ENCODE data around the gene TPSAB1. TPM values are rescaled to one million over a fixed set of nuclear protein-coding genes. Genes with fewer than 3 reads are reported as not detected.

TPSAB1 gene
- total and polyA plus RNA-seq, 10 donors = 0.26 to 17.9 (median 1.1) TPM; not detected in 1

DNA sequence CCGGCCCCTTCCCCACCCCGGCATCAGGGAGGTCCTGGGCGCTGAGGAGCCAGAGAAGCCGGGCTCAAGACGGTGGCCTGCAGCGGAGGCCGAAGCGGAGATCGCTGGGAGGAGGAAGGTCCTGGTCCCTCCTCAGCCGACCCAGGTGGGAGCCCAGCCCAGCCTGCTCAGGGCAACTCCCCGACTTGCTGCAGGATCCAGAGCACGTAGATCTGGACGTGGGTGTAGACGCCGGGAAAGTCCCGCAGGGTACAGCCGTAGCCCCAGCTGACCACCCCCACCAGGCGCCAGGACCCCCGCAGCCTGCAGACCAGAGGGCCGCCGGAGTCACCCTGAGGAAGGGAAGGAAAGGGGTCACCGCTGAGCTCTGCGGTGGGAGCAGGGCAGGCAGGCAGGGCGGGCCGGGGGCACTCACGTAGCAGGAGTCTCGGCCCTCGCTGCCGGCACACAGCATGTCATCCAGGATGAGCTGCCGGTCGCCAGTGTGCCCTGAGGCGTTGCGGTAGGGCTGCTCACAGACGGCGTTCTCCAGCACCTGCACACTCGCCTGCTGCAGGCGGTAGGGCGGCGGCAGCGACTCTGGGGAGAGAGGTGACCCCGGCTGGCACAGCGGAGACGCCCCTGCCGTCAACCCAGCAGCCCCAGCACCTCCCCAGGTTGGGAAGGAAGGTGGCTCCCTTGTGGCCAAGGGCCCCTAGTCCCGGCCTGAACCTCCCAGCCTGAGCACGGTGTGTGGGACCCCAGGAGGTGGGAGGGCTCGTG, 20.8 kb downstream of the TPSAB1 start:
- TF ChIP-seq POLR2A (IDR thresholded peaks at IDR 0.05) (no peak), CTCF (IDR thresholded peaks at IDR 0.05 in 8 of 11, conservative IDR thresholded peaks at IDR 0.05 in 3 of 11) (no peak), POLR2AphosphoS5 (IDR thresholded peaks at IDR 0.05) (no peak)
- H3K4me3 ChIP-seq = no peak overlapping the region
- H3K27me3 ChIP-seq (replicated peaks in 1 of 7) = peaks cover 0 to 74% (median 55%) of the 10 kb centered on the region in 7 donors
- intact Hi-C loops (cut with DNase I; ENCODE audit: low total_unique reads) = no loop called here
- no peaks in the 10 kb centered on the region for H3K9me3 ChIP-seq
- H3K36me3 ChIP-seq = no peaks in the 10 kb centered on the region
- 12 to 18% (median 12%) methylated on average over 28 to 47 of the region's 47 CpGs for WGBS, 5 donors
- H3K27ac ChIP-seq = no peak overlapping the region
- DNase-seq = no peak
- H3K4me1 ChIP-seq = peaks cover 0 to 20% (median 9%) of the 10 kb centered on the region in 6 donors

DNA sequence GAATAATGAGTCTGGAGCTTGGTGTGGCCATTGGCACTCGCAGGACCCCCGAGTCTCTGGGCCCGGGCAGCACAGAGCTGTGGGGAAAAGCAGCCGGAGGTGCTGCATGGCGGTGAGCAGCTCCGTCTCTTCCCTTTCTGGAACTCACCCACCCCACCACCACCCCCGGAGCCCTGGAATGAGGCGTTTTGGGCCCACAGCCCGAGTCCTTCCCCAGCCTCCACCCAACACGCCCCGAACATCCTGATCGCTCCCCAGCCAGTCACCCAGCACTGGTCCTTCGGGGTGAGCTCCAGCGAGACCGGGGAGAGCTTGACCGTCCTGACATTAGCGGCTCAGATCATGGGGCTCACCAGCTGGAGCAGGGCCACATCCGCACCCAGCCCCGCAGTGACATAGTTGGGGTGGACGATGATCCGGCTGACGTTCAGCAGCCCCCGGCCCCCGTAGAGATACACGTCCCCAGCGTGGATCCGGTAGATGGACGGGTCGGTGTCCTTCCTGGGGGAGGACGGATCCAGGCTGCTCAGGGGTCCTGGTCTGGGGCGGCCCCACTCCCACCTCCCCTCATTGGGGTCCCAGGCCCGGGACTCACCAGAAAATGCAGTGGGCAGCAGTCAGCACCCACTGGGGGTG, 21.8 kb downstream of the TPSAB1 start:
- Histone ChIP-seq H3K4me1 (peaks cover 0 to 20% (median 9%) of the 10 kb centered on the region in 6 donors), H3K36me3 (no peaks in the 10 kb centered on the region), H3K27ac (no peak overlapping the region), H3K27me3 (replicated peaks in 1 of 7) (peaks cover 0 to 67% (median 50%) of the 10 kb centered on the region in 7 donors), H3K4me3 (no peak overlapping the region), H3K9me3 (no peaks in the 10 kb centered on the region)
- WGBS, 5 donors = 83 to 90% (median 88%) methylated on average over 19 to 32 of the region's 32 CpGs
- intact Hi-C loops (cut with DNase I; ENCODE audit: low total_unique reads) = no loop called here
- DNase-seq = no peak
- no peak for TF ChIP-seq POLR2AphosphoS5 (IDR thresholded peaks at IDR 0.05)
- TF ChIP-seq POLR2A (IDR thresholded peaks at IDR 0.05) = no peak
- no peak for TF ChIP-seq CTCF (IDR thresholded peaks at IDR 0.05 in 8 of 11, conservative IDR thresholded peaks at IDR 0.05 in 3 of 11)

DNA sequence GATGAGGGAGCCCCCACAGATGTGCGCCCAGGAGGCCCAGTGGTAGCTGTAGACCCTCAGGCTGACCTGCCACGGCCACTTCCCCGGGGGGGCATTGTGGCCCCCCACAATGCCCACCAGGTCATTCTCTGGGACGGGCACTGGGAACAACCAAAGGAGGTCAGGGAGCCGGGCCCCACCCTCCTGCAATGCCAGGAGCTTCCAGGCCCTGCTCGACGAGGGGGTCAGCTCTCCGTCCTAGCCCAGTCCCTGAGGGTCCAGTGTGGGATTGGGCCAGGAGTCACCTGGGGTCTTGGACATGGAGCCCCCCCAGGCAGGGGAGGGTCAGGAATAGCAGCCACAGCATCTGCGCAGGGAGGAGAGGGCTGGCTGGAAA, 22.3 kb downstream of the TPSAB1 start:
- intact Hi-C loops (cut with DNase I; ENCODE audit: low total_unique reads) = no loop called here
- 65 to 86% (median 81%) methylated on average over 5 to 9 of the region's 9 CpGs for WGBS, 5 donors

More for the DNA sequence above, 22.3 kb downstream of the TPSAB1 start:
- Histone ChIP-seq H3K27me3 (replicated peaks in 1 of 7) (peaks cover 0 to 62% (median 50%) of the 10 kb centered on the region in 7 donors), H3K36me3 (no peaks in the 10 kb centered on the region), H3K27ac (no peak overlapping the region), H3K9me3 (no peaks in the 10 kb centered on the region), H3K4me3 (no peak overlapping the region), H3K4me1 (peaks cover 0 to 20% (median 9%) of the 10 kb centered on the region in 6 donors)
- TF ChIP-seq POLR2AphosphoS5 (IDR thresholded peaks at IDR 0.05) = no peak
- TF ChIP-seq CTCF (IDR thresholded peaks at IDR 0.05 in 8 of 11, conservative IDR thresholded peaks at IDR 0.05 in 3 of 11) = no peak
- TF ChIP-seq POLR2A (IDR thresholded peaks at IDR 0.05) = no peak
- DNase-seq = no peak

Data from spleen (tissue), 11 donors.